DND-41 (cell line): ENCODE results near the gene OCSTAMP.

Source experiments
- ATAC-seq: fragments of 200-7000 bp; cut with Tn5 transposase; 3 replicates; pipeline ENCODE4 v1.9.1; 2021; ENCODE audit warnings: low read depth; ENCODE audit not compliant: insufficient read depth
- DNase-seq: peaks from one replicate; pipeline ENCODE4 v3.0.0-alpha.2; 2020
- H2AFZ ChIP-seq: 2 replicates; pipeline ENCODE4 v1.6.0; 2012; ENCODE audit warnings: low read depth, low read length
- H3K27ac ChIP-seq: 2 replicates; pipeline ENCODE4 v1.5.1; 2012; ENCODE audit warnings: low read length, inconsistent platforms
- H3K27me3 ChIP-seq: fragments of 200-600 bp; sonication (generic); 2 replicates; pipeline ENCODE4 v1.6.0; 2012; ENCODE audit warnings: low read length, mild to moderate bottlenecking, inconsistent platforms; ENCODE audit not compliant: insufficient read depth, poor library complexity
- H3K36me3 ChIP-seq: 2 replicates; pipeline ENCODE4 v1.5.1; 2012; ENCODE audit warnings: low read length, inconsistent platforms; ENCODE audit not compliant: insufficient read depth
- H3K4me1 ChIP-seq: 2 replicates; pipeline ENCODE4 v1.5.1; 2012; ENCODE audit warnings: mild to moderate bottlenecking, low read length; ENCODE audit not compliant: insufficient read depth
- H3K4me2 ChIP-seq: 2 replicates; pipeline ENCODE4 v1.6.0; 2012; ENCODE audit warnings: mild to moderate bottlenecking, moderate library complexity, low read length, inconsistent platforms; ENCODE audit not compliant: insufficient read depth
- H3K4me3 ChIP-seq, 2 experiments: fragments of 200-600 bp in 1 of 2; shearing (Covaris generic) in 1 of 2; 2 replicates each; pipeline ENCODE4 v1.5.1; 2012 to 2016; ENCODE audit warnings: inconsistent platforms in 2 of 2, low read length in 2 of 2, mild to moderate bottlenecking in 2 of 2, low read depth in 1 of 2, moderate library complexity in 1 of 2
- H3K79me2 ChIP-seq: 2 replicates; pipeline ENCODE4 v1.6.0; 2012; ENCODE audit warnings: low read length, inconsistent platforms; ENCODE audit not compliant: insufficient read depth
- H3K9ac ChIP-seq: 2 replicates; pipeline ENCODE4 v1.6.0; 2012; ENCODE audit warnings: low read depth, mild to moderate bottlenecking, inconsistent platforms, low read length, moderate library complexity
- H3K9me3 ChIP-seq: 2 replicates; pipeline ENCODE4 v1.5.1; 2012; ENCODE audit warnings: low read length, moderate library complexity, mild to moderate bottlenecking, inconsistent platforms; ENCODE audit not compliant: insufficient read depth, severe bottlenecking
- H4K20me1 ChIP-seq: 2 replicates; pipeline ENCODE4 v1.6.0; 2012; ENCODE audit warnings: low read length; ENCODE audit not compliant: insufficient read depth
- EZH2 ChIP-seq: IDR thresholded peaks from 3 replicates; pipeline ENCODE4 v1.6.1; 2012; ENCODE audit warnings: borderline replicate concordance, low read depth, mild to moderate bottlenecking, moderate library complexity, low read length, inconsistent platforms; ENCODE audit not compliant: severe bottlenecking
- TF ChIP-seq, protein P1 (sequence below): IDR thresholded peaks from 2 replicates; pipeline ENCODE4 v1.5.1; 2012; ENCODE audit warnings: borderline replicate concordance, low read length, moderate library complexity, mild to moderate bottlenecking; ENCODE audit not compliant: poor library complexity, severe bottlenecking; ENCODE audit errors: extremely low read depth

OCSTAMP gene

DNA sequence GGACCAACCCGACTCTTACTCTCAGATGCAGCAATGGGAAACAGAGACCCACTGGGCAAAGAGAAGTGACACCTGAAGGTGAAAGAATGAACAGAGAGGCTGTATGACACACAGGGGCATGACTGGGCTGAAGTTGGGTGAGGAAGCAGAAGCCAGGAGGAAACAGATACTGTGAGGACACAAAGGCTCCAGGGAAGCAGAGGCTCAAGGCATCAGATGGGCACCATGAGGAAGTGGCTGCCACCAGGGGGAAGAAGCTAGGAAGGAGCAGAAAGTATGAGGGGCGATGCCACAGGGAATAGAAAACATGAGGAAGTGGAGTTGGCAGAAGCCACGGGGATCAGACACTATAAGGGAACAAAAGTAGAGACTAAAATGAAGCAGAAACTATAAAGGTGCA, 30.9 kb upstream of the OCSTAMP start:
- H3K27me3 ChIP-seq, result peaks cover 6% of the 10 kb centered on the region
- DNase-seq, result no peak
- no peaks in the 10 kb centered on the region; the same call in 1 of the 2 replicates for H4K20me1 ChIP-seq
- no peak overlapping the region for H3K4me2 ChIP-seq
- no peaks in the 10 kb centered on the region for H3K4me1 ChIP-seq
- H3K27ac ChIP-seq, result no peak overlapping the region
- H3K79me2 ChIP-seq, result no peaks in the 10 kb centered on the region
- peaks cover 4% of the 10 kb centered on the region for H3K9me3 ChIP-seq
- no peak for TF ChIP-seq EZH2
- TF ChIP-seq, protein P1, sequence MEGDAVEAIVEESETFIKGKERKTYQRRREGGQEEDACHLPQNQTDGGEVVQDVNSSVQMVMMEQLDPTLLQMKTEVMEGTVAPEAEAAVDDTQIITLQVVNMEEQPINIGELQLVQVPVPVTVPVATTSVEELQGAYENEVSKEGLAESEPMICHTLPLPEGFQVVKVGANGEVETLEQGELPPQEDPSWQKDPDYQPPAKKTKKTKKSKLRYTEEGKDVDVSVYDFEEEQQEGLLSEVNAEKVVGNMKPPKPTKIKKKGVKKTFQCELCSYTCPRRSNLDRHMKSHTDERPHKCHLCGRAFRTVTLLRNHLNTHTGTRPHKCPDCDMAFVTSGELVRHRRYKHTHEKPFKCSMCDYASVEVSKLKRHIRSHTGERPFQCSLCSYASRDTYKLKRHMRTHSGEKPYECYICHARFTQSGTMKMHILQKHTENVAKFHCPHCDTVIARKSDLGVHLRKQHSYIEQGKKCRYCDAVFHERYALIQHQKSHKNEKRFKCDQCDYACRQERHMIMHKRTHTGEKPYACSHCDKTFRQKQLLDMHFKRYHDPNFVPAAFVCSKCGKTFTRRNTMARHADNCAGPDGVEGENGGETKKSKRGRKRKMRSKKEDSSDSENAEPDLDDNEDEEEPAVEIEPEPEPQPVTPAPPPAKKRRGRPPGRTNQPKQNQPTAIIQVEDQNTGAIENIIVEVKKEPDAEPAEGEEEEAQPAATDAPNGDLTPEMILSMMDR, result no peak
- no peak overlapping the region for H3K9ac ChIP-seq
- no peak for ATAC-seq
- H3K4me3 ChIP-seq, result no peak overlapping the region
- no peaks in the 10 kb centered on the region for H3K36me3 ChIP-seq
- no peak overlapping the region for H2AFZ ChIP-seq

DNA sequence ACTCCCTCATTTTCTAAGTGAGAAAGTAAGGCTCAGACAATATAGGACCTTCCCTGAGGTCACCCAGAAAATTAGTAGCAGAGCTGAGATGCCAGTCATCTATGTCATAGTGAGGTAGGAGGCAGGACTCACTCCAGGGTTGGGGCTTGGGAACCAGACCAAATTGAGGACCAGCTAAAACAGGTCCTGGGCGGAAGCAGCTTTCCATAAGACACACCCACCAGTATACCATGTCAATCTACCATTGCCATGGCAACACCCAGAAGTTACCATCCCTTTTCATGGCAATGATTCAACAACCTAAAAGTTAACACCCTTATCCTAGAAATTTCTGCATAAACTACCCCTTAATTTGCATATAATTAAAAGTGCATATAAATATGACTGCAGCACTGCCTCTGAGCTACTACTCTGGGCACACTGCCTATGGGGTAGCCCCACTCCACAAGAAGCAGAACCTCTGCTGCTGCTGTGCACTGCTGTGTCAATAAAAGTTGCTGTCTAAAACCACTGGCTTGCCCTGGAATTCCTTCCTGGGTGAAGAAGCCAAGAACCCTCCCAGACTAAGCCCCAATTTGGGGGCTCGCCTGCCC, 30.3 kb upstream of the OCSTAMP start:
- DNase-seq (no peak), ATAC-seq (no peak)
- no peaks in the 10 kb centered on the region for H3K36me3 ChIP-seq
- no peak overlapping the region for H3K4me2 ChIP-seq
- no peak overlapping the region for H3K27ac ChIP-seq
- no peaks in the 10 kb centered on the region for H3K4me1 ChIP-seq
- H3K9ac ChIP-seq, result no peak overlapping the region
- no peak for TF ChIP-seq EZH2
- TF ChIP-seq, protein P1, result no peak
- H3K9me3 ChIP-seq, result peaks cover 4% of the 10 kb centered on the region
- no peak overlapping the region for H3K4me3 ChIP-seq
- no peak overlapping the region for H2AFZ ChIP-seq
- no peaks in the 10 kb centered on the region; the same call in 1 of the 2 replicates for H4K20me1 ChIP-seq
- H3K79me2 ChIP-seq, result no peaks in the 10 kb centered on the region
- peaks cover 6% of the 10 kb centered on the region for H3K27me3 ChIP-seq

DNA sequence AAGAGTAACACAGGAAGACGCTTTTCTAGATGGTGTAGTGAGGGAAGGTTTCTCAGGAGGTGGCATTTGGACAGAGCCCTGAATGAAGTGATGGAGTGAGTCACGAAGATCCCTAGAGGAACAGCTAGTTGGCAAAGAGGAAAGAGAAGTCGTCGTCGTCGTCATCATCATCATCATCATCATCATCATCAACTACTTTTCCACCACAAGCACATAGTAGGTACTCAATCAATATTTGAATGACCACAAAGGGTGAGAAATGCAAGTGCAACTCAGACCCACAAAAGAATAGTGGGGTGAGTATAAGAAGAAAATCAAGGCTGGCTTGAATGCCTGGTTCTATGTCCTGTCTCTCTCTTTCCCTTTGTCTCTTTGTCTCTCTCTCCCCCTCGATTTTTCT, 28.3 kb upstream of the OCSTAMP start:
- H3K9me3 ChIP-seq, result peaks cover 4% of the 10 kb centered on the region
- H3K79me2 ChIP-seq, result no peaks in the 10 kb centered on the region
- H3K4me1 ChIP-seq, result no peaks in the 10 kb centered on the region
- H3K27me3 ChIP-seq, result peaks cover 6% of the 10 kb centered on the region
- no peak overlapping the region for H3K9ac ChIP-seq
- no peak overlapping the region for H2AFZ ChIP-seq
- TF ChIP-seq, protein P1, result no peak
- TF ChIP-seq EZH2, result no peak
- no peaks in the 10 kb centered on the region for H3K36me3 ChIP-seq
- no peak overlapping the region for H3K27ac ChIP-seq
- DNase-seq, result no peak
- no peaks in the 10 kb centered on the region; the same call in 1 of the 2 replicates for H4K20me1 ChIP-seq
- H3K4me2 ChIP-seq, result no peak overlapping the region
- ATAC-seq, result no peak
- H3K4me3 ChIP-seq, result no peak overlapping the region
